ENCODE measurements around the gene ADAMTS20. TPM values are rescaled to one million over a fixed set of nuclear protein-coding genes. Genes with fewer than 3 reads are reported as not detected.

ADAMTS20 gene
- total and polyA plus RNA-seq, 2 donors (not counting 3 experiments of a cell fraction or from before 2014, with no cell fraction given) = not detected

- dilution Hi-C loops (cut with MboI; ENCODE audit: extremely low pct_ligation_motif_present, low sequenced_read_pairs) = no loop called here
- POLR2A ChIA-PET = no interaction called here
- intact Hi-C loops (cut with micrococcal nuclease) = no loop called here
These were observed 226.2 kb downstream of the ADAMTS20 start for GRCh38 chr12:43325786-43326185.

GRCh38 chr12:43320281-43320680 lies 231.7 kb downstream of the ADAMTS20 start:
- no TSS peak for BruUV-seq (replicated peaks)
- intact Hi-C loops (cut with micrococcal nuclease) = no loop called here

More at GRCh38 chr12:43325786-43326185, 226.2 kb downstream of the ADAMTS20 start:
- Histone ChIP-seq H3K9me1 (replicated peaks; ENCODE audit: control insufficient read depth, extremely low read depth, insufficient read depth, low read length) (no peaks in the 10 kb centered on the region), H3K36me3 (ENCODE audit: control insufficient read depth in 2 of 2, extremely low read depth in 1 of 2, insufficient read depth in 2 of 2, low read length in 2 of 2) (no peaks in the 10 kb centered on the region), H3K27ac (ENCODE audit: insufficient read depth, low read depth, low read length) (no peak overlapping the region), H2AFZ (ENCODE audit: low read depth, low read length) (no peak overlapping the region), H4K20me1 (replicated peaks; ENCODE audit: control insufficient read depth, extremely low read depth, insufficient read depth, low read length) (no peaks in the 10 kb centered on the region), H3K9ac (replicated peaks; ENCODE audit: extremely low read depth, insufficient read depth, low read length) (no peak overlapping the region), H3K79me2 (ENCODE audit: control insufficient read depth, insufficient read depth, low read length) (no peaks in the 10 kb centered on the region), H3K9me3 (replicated peaks; ENCODE audit: control insufficient read depth, insufficient read depth, low read length) (no peaks in the 10 kb centered on the region), H3K4me1 (ENCODE audit: control insufficient read depth, extremely low read depth, insufficient read depth, low read length) (no peaks in the 10 kb centered on the region), H3K27me3 (ENCODE audit: control insufficient read depth in 2 of 2, insufficient read depth in 2 of 2, low read length in 2 of 2) (no peaks in the 10 kb centered on the region), H3K4me3 (replicated peaks in 1 of 3; ENCODE audit: insufficient read depth in 1 of 3, low read depth in 1 of 3, low read length in 3 of 3) (no peak overlapping the region), H3K4me2 (ENCODE audit: insufficient read depth, low read length) (no peak overlapping the region)
- TF ChIP-seq POLR2AphosphoS5 (IDR thresholded peaks at IDR 0.05; ENCODE audit: insufficient read depth, low read depth, low read length) = no peak
- TF ChIP-seq FOS (IDR thresholded peaks at IDR 0.05; ENCODE audit: borderline replicate concordance, insufficient read depth, low read length) = no peak
- TF ChIP-seq POLR2A (IDR thresholded peaks at IDR 0.05; ENCODE audit: low read depth, low read length) = no peak
- no peak for TF ChIP-seq JUN (IDR thresholded peaks at IDR 0.05; ENCODE audit: borderline replicate concordance, insufficient read depth, insufficient read length, low read depth)
- TF ChIP-seq MYC (IDR thresholded peaks at IDR 0.05; ENCODE audit: low read depth, low read length) = no peak
- no peak for TF ChIP-seq EZH2 (IDR thresholded peaks at IDR 0.05; ENCODE audit: borderline replicate concordance, low read depth, low read length, severe bottlenecking)
- no peak for FAIRE-seq
- CTCF ChIA-PET = interaction anchor here (0.7 kb wide), 1 partner anchor 11 kb away, joined by 3 read pairs; no protein-coding TSS in a partner anchor
- no peak for DNase-seq (ENCODE audit: low read depth, low spot score)
- BruUV-seq (replicated peaks) = no TSS peak

More at GRCh38 chr12:43320281-43320680, 231.7 kb downstream of the ADAMTS20 start:
- CTCF ChIA-PET = no interaction called here
- no peaks in the 10 kb centered on the region for H3K79me2 ChIP-seq (ENCODE audit: control insufficient read depth, insufficient read depth, low read length)
- dilution Hi-C loops (cut with MboI; ENCODE audit: extremely low pct_ligation_motif_present, low sequenced_read_pairs) = no loop called here
- H3K4me1 ChIP-seq (ENCODE audit: control insufficient read depth, extremely low read depth, insufficient read depth, low read length) = no peaks in the 10 kb centered on the region
- no peak overlapping the region for H3K9ac ChIP-seq (replicated peaks; ENCODE audit: extremely low read depth, insufficient read depth, low read length)
- TF ChIP-seq POLR2AphosphoS5 (IDR thresholded peaks at IDR 0.05; ENCODE audit: insufficient read depth, low read depth, low read length) = no peak
- no peak for TF ChIP-seq MAX (IDR thresholded peaks at IDR 0.05; ENCODE audit: insufficient read depth, insufficient read length)
- no peak for TF ChIP-seq FOS (IDR thresholded peaks at IDR 0.05; ENCODE audit: borderline replicate concordance, insufficient read depth, low read length)
- H3K4me2 ChIP-seq (ENCODE audit: insufficient read depth, low read length) = no peak overlapping the region
- H3K27ac ChIP-seq (ENCODE audit: insufficient read depth, low read depth, low read length) = no peak overlapping the region
- no peaks in the 10 kb centered on the region for H4K20me1 ChIP-seq (replicated peaks; ENCODE audit: control insufficient read depth, extremely low read depth, insufficient read depth, low read length)
- no peak for FAIRE-seq
- H3K36me3 ChIP-seq (ENCODE audit: control insufficient read depth in 2 of 2, extremely low read depth in 1 of 2, insufficient read depth in 2 of 2, low read length in 2 of 2) = no peaks in the 10 kb centered on the region
- H3K9me1 ChIP-seq (replicated peaks; ENCODE audit: control insufficient read depth, extremely low read depth, insufficient read depth, low read length) = no peaks in the 10 kb centered on the region
- H2AFZ ChIP-seq (ENCODE audit: low read depth, low read length) = no peak overlapping the region
- POLR2A ChIA-PET = no interaction called here
- H3K9me3 ChIP-seq (replicated peaks; ENCODE audit: control insufficient read depth, insufficient read depth, low read length) = no peaks in the 10 kb centered on the region
- H3K27me3 ChIP-seq (ENCODE audit: control insufficient read depth in 2 of 2, insufficient read depth in 2 of 2, low read length in 2 of 2) = no peaks in the 10 kb centered on the region
- H3K4me3 ChIP-seq (replicated peaks in 1 of 3; ENCODE audit: insufficient read depth in 1 of 3, low read depth in 1 of 3, low read length in 3 of 3) = no peak overlapping the region
- DNase-seq (ENCODE audit: low read depth, low spot score) = no peak
